Naive B cell (primary cell): ENCODE results near the gene PREP. TPM values are rescaled to one million over a fixed set of nuclear protein-coding genes. Genes with fewer than 3 reads are reported as not detected.
A peak's percentile ranks its signal among the peaks of the same experiment; 100 is the strongest.

Experiments
- ATAC-seq, 2 donors: fragments of 150-1000 bp; cut with Tn5 transposase; 2 replicates each; pipeline ENCODE4 v1.10.0; 2021; ENCODE audit warnings: low read depth in 2 of 2, mild to moderate bottlenecking in 2 of 2, moderate library complexity in 2 of 2
- DNase-seq: peaks from one replicate; pipeline ENCODE4 v3.0.0; 2022
- H3K27ac Mint-ChIP-seq, 6 donors: one replicate each; pipeline ENCODE4 v1.8.0; 2020 to 2022; ENCODE audit warnings: mild to moderate bottlenecking in 6 of 6, mixed read lengths in 6 of 6, moderate library complexity in 5 of 6, inconsistent platforms in 2 of 6
- H3K27me3 Mint-ChIP-seq, 3 donors: one replicate each; pipeline ENCODE4 v1.8.0; 2021 to 2022; ENCODE audit warnings: mixed read lengths in 3 of 3, mild to moderate bottlenecking in 1 of 3
- H3K36me3 Mint-ChIP-seq, 2 donors: one replicate each; pipeline ENCODE4 v1.8.0; 2020 to 2022; ENCODE audit warnings: mixed read lengths in 2 of 2, inconsistent platforms in 1 of 2, mild to moderate bottlenecking in 1 of 2
- H3K4me1 Mint-ChIP-seq, 3 donors: one replicate each; pipeline ENCODE4 v1.8.0; 2020 to 2022; ENCODE audit warnings: mixed read lengths in 3 of 3, inconsistent platforms in 1 of 3, mild to moderate bottlenecking in 1 of 3, moderate library complexity in 1 of 3
- H3K4me3 Mint-ChIP-seq, 8 donors: one replicate each; pipeline ENCODE4 v1.8.0; 2020 to 2022; ENCODE audit warnings: mild to moderate bottlenecking in 8 of 8, mixed read lengths in 8 of 8, moderate library complexity in 8 of 8, inconsistent platforms in 2 of 8
- H3K9me3 Mint-ChIP-seq, 7 donors: one replicate each; pipeline ENCODE4 v1.8.0; 2020 to 2022; ENCODE audit warnings: mixed read lengths in 7 of 7, mild to moderate bottlenecking in 5 of 7, inconsistent platforms in 2 of 7, moderate library complexity in 1 of 7
- polyA plus RNA-seq, 6 donors: library from polyadenylated mRNA; unstranded; fragments of 300-500 nt; fragmentation: Illumina TruSeq; gene quantifications; one replicate each; pipeline ENCODE4 v1.2.3, GENCODE V29; 2021; ENCODE audit warnings: low read depth in 6 of 6

PREP gene
- polyA plus RNA-seq, result 10 to 100 TPM; 14.0 to 25.8 (median 22.8) TPM

DNA sequence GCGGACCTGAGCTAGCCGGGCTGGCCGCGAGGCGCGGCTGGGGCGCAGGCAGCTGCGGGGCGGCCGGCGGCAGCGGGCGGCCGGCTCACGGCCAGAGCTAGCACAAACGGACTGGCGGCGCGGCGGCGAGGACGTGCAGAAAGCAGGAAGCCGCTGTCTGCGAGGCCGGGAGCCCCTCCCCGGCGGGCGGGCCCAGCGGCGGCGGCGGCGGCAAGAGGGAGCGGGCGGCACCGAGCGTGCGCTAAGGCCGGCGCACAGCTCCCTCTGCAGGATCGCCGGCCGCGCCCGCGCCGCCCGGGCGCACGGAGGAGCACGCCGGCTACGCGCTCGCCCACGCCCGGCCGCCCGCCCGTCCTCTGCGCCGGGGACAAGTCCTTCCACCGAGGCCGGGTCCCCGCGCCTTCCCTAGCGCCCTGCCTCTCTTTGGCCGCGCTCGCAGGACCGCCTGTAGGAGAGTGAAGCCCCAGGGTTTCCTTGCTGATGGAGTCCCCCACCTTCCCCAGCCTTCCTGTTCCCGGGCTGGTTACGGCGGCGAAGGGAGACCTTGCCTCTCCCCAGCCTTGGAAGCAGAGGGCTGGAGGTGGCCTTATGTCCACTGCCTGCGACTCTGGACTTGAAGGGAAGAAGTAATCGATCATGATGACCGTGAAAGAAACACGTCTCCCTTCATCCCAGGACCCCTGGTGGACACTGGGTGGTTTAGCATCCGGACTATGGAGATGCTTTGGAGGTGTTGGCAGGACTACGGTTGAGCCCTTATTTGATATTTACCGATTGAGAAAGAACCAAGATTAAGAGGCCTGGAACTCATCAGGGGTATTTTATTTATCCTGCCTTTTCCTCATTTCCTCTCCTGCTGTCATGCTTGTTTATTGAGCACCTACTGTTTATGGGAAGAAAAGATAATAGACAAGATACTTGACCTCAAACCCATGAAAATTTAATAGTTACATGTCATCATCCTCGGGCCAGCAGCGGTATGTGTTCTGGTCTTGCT lies at the start of gene PREP:
Gene PREP (minus strand): TSS at position 144 of the 997 bp plus-strand sequence. CDS start 191 bp downstream, outside the sequence.
- ATAC-seq, result peak; percentile 91 to 93
- peaks cover 8 to 20% (median 12%) of the 10 kb centered on the region in 3 donors for H3K27me3 Mint-ChIP-seq
- peak within 1 kb of the TSS; percentile 55 to 93 (median 76) for H3K27ac Mint-ChIP-seq
- DNase-seq, result peak; percentile 85
- H3K36me3 Mint-ChIP-seq, result no peaks in the 10 kb centered on the region
- H3K4me3 Mint-ChIP-seq, result peak within 1 kb of the TSS; percentile 86 to 98 (median 94)
- H3K4me1 Mint-ChIP-seq, result peaks cover 39 to 48% (median 45%) of the 10 kb centered on the region in 3 donors
- H3K9me3 Mint-ChIP-seq, result no peaks in the 10 kb centered on the region

DNA sequence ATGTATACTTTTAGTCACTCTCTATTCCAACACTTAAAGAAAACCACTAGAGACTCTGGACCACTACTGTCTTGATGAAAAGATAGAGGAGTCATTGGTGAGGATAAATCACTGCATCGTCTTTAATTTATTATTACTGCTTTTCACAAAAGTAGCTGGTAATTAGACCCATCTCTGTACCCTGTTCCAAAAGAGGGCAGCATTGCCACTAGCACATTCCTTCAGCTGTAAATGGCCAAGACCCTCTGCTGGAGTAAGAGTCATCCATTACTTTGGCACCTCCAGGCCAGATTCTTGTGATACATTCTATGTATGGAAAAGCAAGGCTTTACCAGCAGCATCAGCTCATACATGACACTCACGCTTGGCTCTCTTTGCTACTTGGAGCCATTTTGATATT lies 49.5 kb upstream of the PREP start:
- Mint-ChIP-seq H3K4me1 (peaks cover 8 to 17% (median 16%) of the 10 kb centered on the region in 3 donors), H3K4me3 (no peak overlapping the region), H3K9me3 (peaks cover 0 to 2% (median 0%) of the 10 kb centered on the region in 7 donors), H3K36me3 (no peaks in the 10 kb centered on the region), H3K27ac (peak overlapping the region in 5 of 6 donors; percentile 24 to 83 (median 80)), H3K27me3 (peaks cover 10 to 14% (median 11%) of the 10 kb centered on the region in 3 donors)
- ATAC-seq (no peak), DNase-seq (no peak)

DNA sequence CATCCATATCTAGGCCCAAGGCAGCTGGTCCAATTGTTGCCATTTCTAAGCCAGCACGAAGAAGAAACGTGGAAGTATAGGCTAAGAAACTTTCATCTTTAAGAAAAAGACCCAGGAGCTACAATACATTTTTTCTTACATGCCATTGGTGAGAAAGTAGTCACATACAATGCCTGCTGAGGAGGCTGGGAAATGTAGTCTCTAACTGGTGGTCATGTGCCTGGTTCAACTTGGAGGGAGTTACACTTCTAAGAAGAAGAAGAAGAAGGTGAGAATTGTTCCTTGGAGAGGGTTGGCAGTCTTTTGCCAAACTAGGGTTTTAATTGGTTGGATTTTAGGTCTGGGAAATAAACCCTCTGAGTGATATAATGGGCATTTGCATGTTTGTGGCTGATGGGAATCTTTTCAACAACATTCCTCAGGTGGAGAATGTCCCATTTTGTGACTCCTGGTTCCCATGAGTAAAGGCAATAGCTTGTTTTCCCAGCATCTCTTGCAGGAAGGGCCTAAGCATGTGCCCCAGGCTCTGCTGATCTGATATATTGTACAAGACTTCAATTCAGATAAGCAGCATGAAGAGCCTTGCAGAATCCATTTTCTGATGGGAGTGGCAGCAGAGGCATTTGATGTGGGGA lies 47.0 kb upstream of the PREP start:
- Mint-ChIP-seq H3K4me3 (no peak overlapping the region), H3K4me1 (peaks cover 8 to 17% (median 16%) of the 10 kb centered on the region in 3 donors), H3K27ac (no peak overlapping the region), H3K36me3 (no peaks in the 10 kb centered on the region), H3K27me3 (peaks cover 9 to 21% (median 18%) of the 10 kb centered on the region in 3 donors), H3K9me3 (peaks cover 0 to 2% (median 0%) of the 10 kb centered on the region in 7 donors)
- DNase-seq (no peak), ATAC-seq (no peak)

DNA sequence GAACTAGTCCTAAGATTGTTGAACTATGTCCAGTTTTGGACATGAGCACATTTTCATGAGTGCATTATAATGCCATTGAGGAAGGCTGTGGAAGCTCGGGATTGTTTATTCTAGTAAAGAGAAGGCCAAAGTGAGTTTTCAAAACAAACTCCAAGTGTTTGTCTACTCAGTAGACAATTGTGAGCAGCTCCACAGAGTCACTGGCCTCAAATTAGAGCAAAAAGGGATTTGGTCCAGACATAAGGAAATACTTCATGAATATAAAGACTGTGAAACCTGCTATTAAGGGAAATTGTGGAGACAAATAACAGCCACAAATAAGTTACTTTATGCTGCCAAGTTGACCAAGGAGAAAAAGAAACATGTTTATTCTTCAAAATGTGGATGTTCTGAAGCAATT lies 42.6 kb upstream of the PREP start:
- H3K27ac Mint-ChIP-seq, result peak overlapping the region in 1 of 6 donors; percentile 71
- peaks cover 0 to 2% (median 0%) of the 10 kb centered on the region in 7 donors for H3K9me3 Mint-ChIP-seq
- DNase-seq (no peak), ATAC-seq (no peak)
- H3K4me1 Mint-ChIP-seq, result no peaks in the 10 kb centered on the region
- H3K36me3 Mint-ChIP-seq, result no peaks in the 10 kb centered on the region
- H3K4me3 Mint-ChIP-seq, result no peak overlapping the region
- peaks cover 16 to 27% (median 24%) of the 10 kb centered on the region in 3 donors for H3K27me3 Mint-ChIP-seq

DNA sequence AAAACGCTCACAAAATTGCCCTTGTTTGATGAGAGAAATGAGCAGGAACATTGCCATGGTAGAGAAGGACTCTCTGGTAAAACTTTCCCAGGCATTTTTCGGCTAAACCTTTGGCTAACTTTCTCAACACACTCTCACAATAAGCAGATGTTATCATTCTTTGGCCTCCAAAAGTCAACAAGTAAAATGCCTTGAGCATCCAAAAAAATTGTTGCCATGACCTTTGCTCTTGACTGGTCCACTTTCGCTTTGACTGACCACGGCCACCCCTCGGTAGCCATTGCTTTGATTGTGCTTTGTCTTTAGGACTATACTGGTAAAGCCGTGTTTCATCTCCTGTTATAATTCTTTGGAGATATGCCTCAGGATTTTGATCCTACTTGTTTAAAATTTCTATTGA lies 41.1 kb upstream of the PREP start:
- Mint-ChIP-seq H3K27ac (no peak overlapping the region), H3K9me3 (peaks cover 0 to 2% (median 0%) of the 10 kb centered on the region in 7 donors), H3K4me1 (no peaks in the 10 kb centered on the region), H3K4me3 (no peak overlapping the region), H3K36me3 (no peaks in the 10 kb centered on the region), H3K27me3 (peaks cover 19 to 28% (median 22%) of the 10 kb centered on the region in 3 donors)
- no peak for ATAC-seq
- no peak for DNase-seq

DNA sequence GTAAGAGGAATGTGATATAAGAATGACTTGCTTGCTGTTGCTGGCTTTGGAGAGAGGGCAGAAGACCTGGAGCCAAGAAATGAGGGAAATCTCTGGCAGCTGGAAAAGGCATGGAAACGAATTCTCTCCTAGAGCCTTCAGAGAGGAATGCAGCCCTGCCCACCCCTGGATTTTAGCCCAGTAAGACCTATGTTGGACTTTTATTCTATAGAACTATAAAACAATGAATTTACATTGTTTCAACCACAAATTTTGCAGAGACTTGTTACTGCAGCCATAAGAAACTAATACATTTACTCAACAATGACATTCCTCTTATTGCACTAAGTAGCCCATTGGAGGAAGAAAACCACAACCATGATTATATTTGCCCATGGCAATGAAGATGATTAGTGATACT lies 39.5 kb upstream of the PREP start:
- H3K9me3 Mint-ChIP-seq, result no peaks in the 10 kb centered on the region
- H3K27ac Mint-ChIP-seq, result no peak overlapping the region
- DNase-seq (no peak), ATAC-seq (no peak)
- H3K4me3 Mint-ChIP-seq, result no peak overlapping the region
- no peaks in the 10 kb centered on the region for H3K36me3 Mint-ChIP-seq
- no peaks in the 10 kb centered on the region for H3K4me1 Mint-ChIP-seq
- H3K27me3 Mint-ChIP-seq, result peaks cover 17 to 28% (median 21%) of the 10 kb centered on the region in 3 donors

DNA sequence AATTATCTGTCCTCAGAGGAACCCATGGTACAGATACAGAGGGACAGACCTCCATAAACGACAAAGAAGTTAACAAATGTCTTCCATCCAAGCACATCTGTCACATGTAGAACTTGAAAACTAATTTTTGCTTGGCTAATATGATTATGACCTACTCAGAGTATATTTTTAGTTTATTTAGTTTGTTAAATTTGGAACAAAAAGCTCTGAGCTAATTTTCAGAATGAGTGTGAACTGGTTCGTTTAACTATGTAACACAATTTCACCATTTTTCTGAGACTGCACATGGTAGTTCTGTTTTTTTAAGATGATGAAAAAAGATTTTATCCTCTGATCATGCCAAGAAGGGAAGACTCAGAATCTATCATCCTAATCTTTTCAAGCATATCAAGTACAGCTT lies 34.4 kb upstream of the PREP start:
- no peaks in the 10 kb centered on the region for H3K4me1 Mint-ChIP-seq
- DNase-seq (no peak), ATAC-seq (no peak)
- no peaks in the 10 kb centered on the region for H3K36me3 Mint-ChIP-seq
- H3K27ac Mint-ChIP-seq, result no peak overlapping the region
- no peaks in the 10 kb centered on the region for H3K9me3 Mint-ChIP-seq
- H3K4me3 Mint-ChIP-seq, result no peak overlapping the region
- H3K27me3 Mint-ChIP-seq, result peaks cover 10 to 15% (median 14%) of the 10 kb centered on the region in 3 donors

DNA sequence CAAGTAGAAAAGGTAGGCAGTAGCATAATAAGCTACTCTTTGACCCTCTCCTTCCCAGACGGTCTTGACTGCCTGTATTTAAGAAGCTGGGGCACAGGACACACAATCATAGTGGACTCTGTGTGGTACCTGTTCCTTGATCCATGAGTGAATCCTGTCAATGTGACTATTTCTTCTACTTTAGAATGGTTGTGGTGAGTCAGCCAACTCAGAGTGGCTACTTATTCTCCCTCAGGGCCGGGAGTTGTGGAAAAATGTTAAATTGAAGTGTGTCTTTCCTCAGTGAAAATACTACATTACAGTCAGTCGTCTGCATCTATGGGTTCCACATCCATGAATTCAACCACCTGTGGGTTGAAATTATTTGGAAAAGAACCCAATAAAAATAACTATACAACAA lies 30.8 kb upstream of the PREP start:
- ATAC-seq (no peak), DNase-seq (no peak)
- peaks cover 8 to 9% (median 8%) of the 10 kb centered on the region in 3 donors for H3K27me3 Mint-ChIP-seq
- H3K4me1 Mint-ChIP-seq, result no peaks in the 10 kb centered on the region
- H3K36me3 Mint-ChIP-seq, result no peaks in the 10 kb centered on the region
- H3K27ac Mint-ChIP-seq, result no peak overlapping the region
- no peak overlapping the region for H3K4me3 Mint-ChIP-seq
- no peaks in the 10 kb centered on the region for H3K9me3 Mint-ChIP-seq

DNA sequence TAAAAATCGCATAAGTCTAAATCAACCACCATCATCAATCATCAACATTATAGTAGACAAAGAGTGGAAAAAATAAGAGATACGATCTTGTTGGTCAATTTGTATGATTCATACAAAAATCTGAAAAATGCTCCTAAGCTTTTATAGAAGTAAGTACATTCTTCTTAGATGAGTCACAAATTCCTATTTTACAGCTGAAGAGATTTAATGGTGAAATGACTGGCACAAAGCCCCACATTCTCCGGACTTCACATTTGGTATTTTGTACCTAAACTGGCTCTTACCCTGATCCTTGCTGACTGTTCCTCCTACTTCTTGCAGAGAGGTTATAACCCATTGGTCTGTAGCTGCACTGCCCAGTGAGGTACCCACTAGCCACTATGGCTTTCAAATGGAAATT lies 29.9 kb upstream of the PREP start:
- ATAC-seq (no peak), DNase-seq (no peak)
- Mint-ChIP-seq H3K36me3 (no peaks in the 10 kb centered on the region), H3K27me3 (peaks cover 0 to 4% (median 0%) of the 10 kb centered on the region in 3 donors), H3K9me3 (no peaks in the 10 kb centered on the region), H3K4me1 (no peaks in the 10 kb centered on the region), H3K27ac (no peak overlapping the region), H3K4me3 (no peak overlapping the region)

DNA sequence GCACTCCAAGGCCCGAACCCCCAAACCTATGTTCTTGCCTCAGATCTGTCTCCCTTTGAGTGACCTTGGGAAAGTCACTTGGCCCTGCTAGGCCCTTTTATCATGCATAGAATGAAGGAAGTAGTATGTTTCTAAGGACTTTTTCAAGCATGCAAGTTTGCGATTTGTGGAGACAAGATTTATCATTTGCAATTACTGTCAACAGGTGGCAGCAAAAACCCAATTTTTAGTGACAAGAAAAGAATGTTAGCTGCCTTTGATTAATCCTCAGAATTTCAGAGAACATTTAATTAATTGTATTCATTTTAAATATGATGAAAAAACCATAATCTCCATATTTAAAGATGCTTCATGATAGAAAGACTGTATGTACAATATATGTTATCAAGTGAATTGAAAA lies 28.3 kb upstream of the PREP start:
- H3K36me3 Mint-ChIP-seq, result no peaks in the 10 kb centered on the region
- H3K9me3 Mint-ChIP-seq, result no peaks in the 10 kb centered on the region
- DNase-seq (peak; percentile 43), ATAC-seq (no peak)
- H3K27ac Mint-ChIP-seq, result no peak overlapping the region
- H3K4me1 Mint-ChIP-seq, result no peaks in the 10 kb centered on the region
- H3K4me3 Mint-ChIP-seq, result no peak overlapping the region
- H3K27me3 Mint-ChIP-seq, result peaks cover 0 to 4% (median 0%) of the 10 kb centered on the region in 3 donors

DNA sequence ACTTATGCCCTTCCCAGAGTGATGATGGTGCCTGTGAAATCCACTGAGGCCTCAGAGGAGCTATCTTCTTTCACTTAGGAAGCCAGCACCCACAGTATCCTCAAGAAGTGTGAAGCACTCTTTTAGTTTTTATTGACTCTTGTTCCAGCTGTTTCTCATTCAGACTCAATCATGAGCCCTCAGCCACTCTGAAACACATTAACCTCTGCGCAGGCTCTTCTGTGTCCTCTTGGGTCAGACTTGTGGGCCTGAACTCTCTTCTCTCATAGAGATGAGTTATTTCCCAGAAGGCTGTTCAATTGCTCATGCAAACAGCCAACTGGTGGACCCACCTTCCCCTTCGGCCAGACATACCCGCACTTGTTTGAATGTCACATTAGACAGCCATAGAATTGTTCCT lies 27.8 kb upstream of the PREP start:
- DNase-seq (no peak), ATAC-seq (no peak)
- H3K4me1 Mint-ChIP-seq, result no peaks in the 10 kb centered on the region
- peaks cover 0 to 4% (median 0%) of the 10 kb centered on the region in 3 donors for H3K27me3 Mint-ChIP-seq
- H3K9me3 Mint-ChIP-seq, result no peaks in the 10 kb centered on the region
- no peak overlapping the region for H3K27ac Mint-ChIP-seq
- no peaks in the 10 kb centered on the region for H3K36me3 Mint-ChIP-seq
- H3K4me3 Mint-ChIP-seq, result no peak overlapping the region

DNA sequence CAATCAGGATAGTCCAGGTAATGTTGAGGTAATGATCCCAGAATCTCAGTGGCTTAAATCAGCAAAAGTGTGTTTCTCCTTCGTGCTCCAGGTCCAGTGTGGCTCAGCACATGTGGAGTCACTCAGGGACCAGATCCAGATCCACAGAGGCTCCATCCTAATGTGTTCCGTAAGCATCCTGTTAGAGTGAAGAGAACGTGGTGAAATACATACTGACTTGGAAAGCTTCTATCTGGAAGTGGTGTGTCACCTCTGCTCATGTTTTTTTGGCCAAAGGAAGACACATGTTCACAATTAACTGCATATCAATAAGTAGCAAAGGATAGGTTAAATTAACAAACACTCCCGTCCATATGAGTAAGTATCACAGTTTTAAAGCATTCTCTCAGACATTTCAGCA lies 26.8 kb upstream of the PREP start:
- Mint-ChIP-seq H3K4me1 (no peaks in the 10 kb centered on the region), H3K27me3 (peaks cover 0 to 2% (median 0%) of the 10 kb centered on the region in 3 donors), H3K27ac (no peak overlapping the region), H3K4me3 (no peak overlapping the region), H3K9me3 (no peaks in the 10 kb centered on the region), H3K36me3 (no peaks in the 10 kb centered on the region)
- DNase-seq (no peak), ATAC-seq (no peak)

DNA sequence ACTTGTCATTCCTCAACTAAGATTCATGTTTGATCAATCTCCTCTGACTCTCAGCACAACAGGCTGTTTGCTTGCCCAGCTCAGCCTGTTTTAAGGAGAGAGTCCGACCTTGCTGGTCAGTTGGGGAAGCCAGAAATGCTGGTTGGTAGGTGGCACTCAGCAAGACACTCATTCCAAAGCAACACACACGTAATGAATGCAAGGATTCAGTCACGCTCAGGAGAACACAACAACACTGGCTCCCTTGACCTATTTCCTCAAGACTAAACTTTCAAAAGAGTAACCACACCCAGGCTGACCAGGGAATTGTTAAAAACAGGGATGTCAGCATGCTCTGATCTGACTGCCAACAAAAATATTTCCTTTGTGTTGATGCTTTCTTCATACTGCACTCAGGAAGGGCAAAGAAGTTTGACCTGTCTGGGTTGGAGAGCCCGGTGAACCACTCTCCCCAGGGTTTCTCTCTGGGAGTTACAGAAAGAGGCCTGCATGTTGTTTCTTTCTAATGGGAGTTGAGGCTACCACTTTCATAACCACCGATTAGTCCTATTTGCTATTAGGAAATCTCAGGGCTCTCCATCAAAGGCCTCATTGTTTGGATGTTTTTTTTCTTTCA lies 25.6 kb upstream of the PREP start:
- DNase-seq, result no peak
- no peaks in the 10 kb centered on the region for H3K36me3 Mint-ChIP-seq
- H3K27ac Mint-ChIP-seq, result no peak overlapping the region
- no peak overlapping the region for H3K4me3 Mint-ChIP-seq
- H3K4me1 Mint-ChIP-seq, result peaks cover 0 to 5% (median 3%) of the 10 kb centered on the region in 3 donors
- H3K27me3 Mint-ChIP-seq, result peaks cover 0 to 8% (median 5%) of the 10 kb centered on the region in 3 donors
- no peak for ATAC-seq
- H3K9me3 Mint-ChIP-seq, result no peaks in the 10 kb centered on the region
